Stimulated activated naive B cell treated with anti-CD40 and anti-IgM and Interleukin-4, amounts not matched to agents 10 μg/mL and 1 μg/mL and 100 μg/mL, for 72 hours (primary cell): ENCODE results near the gene UBTD1.

Source experiments
- ATAC-seq, 2 donors: fragments of 150-1000 bp; cut with Tn5 transposase; replicated peaks; 2 replicates each; pipeline ENCODE4 v1.10.0; 2021; ENCODE audit warnings: moderate library complexity in 1 of 2
- DNase-seq: peaks from one replicate; pipeline ENCODE4 v3.0.0; 2021
- H3K27ac Mint-ChIP-seq: one replicate; pipeline ENCODE4 v1.8.0; 2022; ENCODE audit warnings: mild to moderate bottlenecking, mixed read lengths
- H3K27me3 Mint-ChIP-seq, 2 donors: one replicate each; pipeline ENCODE4 v1.8.0; 2022; ENCODE audit warnings: mixed read lengths in 2 of 2
- H3K36me3 Mint-ChIP-seq, 2 donors: one replicate each; pipeline ENCODE4 v1.8.0; 2022; ENCODE audit warnings: mixed read lengths in 2 of 2, mild to moderate bottlenecking in 1 of 2
- H3K4me1 Mint-ChIP-seq, 2 donors: one replicate each; pipeline ENCODE4 v1.8.0; 2022; ENCODE audit warnings: mixed read lengths in 2 of 2, mild to moderate bottlenecking in 1 of 2
- H3K4me3 Mint-ChIP-seq, 2 donors: one replicate each; pipeline ENCODE4 v1.8.0; 2022; ENCODE audit warnings: mild to moderate bottlenecking in 2 of 2, mixed read lengths in 2 of 2, moderate library complexity in 1 of 2
- H3K9me3 Mint-ChIP-seq, 2 donors: one replicate each; pipeline ENCODE4 v1.8.0; 2022; ENCODE audit warnings: mixed read lengths in 2 of 2, mild to moderate bottlenecking in 1 of 2

The UBTD1 gene

DNA sequence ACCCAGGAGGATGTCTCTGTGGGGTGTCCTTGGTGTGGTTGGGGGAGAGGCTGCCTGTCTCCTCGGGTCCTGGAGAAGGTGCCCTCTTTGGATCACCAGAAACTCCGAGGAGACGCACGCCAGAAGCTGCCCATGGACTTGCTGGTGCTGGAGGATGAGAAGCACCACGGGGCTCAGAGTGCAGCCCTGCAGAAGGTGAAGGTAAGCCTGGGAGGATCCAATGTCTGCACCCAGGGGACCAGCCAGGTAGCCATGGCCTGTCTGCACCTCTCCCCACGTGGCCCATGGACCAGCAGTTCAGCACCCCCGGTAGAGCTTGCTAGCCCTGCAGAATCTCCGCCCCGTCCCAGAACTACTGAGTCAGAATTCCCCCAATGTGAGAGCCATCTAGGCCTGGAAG is 79.0 kb downstream of the UBTD1 start:
- Mint-ChIP-seq H3K36me3 (peaks cover 0 to 3% of the 10 kb centered on the region in 2 donors), H3K27me3 (peaks cover 0 to 12% of the 10 kb centered on the region in 2 donors), H3K9me3 (no peaks in the 10 kb centered on the region), H3K27ac (no peak overlapping the region), H3K4me1 (peaks cover under 1 to 4% of the 10 kb centered on the region in 2 donors), H3K4me3 (no peak overlapping the region)
- DNase-seq (no peak), ATAC-seq (no peak)

DNA sequence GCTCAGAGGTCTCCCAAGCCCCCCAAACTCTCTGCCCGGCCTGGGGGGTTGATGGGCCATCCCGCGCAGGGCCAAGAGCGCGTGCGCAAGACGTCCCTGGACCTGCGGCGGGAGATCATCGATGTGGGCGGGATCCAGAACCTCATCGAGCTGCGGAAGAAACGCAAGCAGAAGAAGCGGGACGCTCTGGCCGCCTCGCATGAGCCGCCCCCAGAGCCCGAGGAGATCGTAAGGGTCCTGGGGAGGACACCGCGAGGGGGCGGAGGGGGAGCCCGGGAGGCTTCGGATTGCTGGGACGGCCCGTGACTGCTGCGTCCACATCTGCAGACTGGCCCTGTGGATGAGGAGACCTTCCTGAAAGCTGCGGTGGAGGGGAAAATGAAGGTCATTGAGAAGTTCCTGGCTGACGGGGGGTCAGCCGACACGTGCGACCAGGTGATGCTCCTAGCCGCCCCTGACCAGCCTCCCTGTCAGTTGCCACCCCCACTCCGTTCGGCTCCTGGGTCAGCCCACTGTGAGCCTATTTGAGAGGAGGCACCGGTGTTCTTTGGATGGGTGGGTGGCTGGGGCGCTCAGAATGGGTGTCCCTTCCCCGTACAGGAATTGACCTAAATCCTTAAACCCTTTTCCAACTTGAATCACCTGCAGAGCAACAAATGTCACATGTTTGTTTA is 79.6 kb downstream of the UBTD1 start:
- H3K4me1 Mint-ChIP-seq = peaks cover 0 to 4% of the 10 kb centered on the region in 2 donors
- H3K27ac Mint-ChIP-seq = no peak overlapping the region
- peaks cover 0 to 6% of the 10 kb centered on the region in 2 donors for H3K27me3 Mint-ChIP-seq
- no peak overlapping the region for H3K4me3 Mint-ChIP-seq
- H3K9me3 Mint-ChIP-seq = no peaks in the 10 kb centered on the region
- DNase-seq (no peak), ATAC-seq (no peak)
- no peaks in the 10 kb centered on the region for H3K36me3 Mint-ChIP-seq

DNA sequence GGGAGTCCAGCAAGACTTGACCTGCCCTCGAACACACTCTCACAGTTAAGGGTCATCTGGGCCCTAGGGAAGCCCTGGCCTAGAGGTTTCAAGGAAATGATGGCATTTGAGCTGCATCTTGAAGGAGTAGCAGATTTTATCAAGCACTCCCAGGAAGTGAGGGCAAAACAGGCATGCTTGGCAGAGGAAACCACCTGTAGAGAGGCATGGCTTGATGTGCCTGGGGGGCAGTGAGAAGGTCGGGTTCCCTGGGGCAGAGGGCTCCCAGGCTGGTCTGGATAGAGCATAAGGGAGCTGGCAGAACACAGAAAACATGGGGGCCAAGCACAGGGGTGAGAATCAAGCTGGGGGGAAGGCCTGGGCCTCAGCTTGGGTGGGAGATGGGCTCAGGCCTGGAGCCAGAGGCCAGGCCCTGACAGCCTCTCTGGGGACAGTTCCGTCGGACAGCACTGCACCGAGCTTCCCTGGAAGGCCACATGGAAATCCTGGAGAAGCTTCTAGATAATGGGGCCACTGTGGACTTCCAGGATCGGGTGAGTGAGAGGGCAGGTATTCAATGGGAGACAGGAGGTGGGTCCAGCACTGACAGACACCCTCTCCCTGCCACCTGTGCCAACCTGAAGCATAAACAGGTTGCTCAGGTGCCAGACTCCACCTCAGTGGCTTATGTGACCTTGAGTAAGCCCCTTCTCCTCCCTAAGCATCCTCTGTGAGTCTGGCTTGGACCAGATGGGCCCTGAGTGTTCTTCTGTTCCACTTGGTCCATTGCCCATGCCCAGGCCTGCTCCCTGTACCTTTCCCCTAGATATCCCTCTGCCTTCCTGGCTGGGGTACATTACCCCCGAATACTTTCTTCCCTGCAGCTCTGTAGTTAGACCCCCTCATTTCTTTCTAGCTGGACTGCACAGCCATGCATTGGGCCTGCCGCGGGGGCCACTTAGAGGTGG is 82.0 kb downstream of the UBTD1 start:
- Mint-ChIP-seq H3K9me3 (no peaks in the 10 kb centered on the region), H3K36me3 (no peaks in the 10 kb centered on the region), H3K27ac (no peak overlapping the region), H3K4me1 (peaks cover 0 to 4% of the 10 kb centered on the region in 2 donors), H3K27me3 (peaks cover 0 to 6% of the 10 kb centered on the region in 2 donors), H3K4me3 (no peak overlapping the region)
- ATAC-seq = no peak
- DNase-seq = no peak

DNA sequence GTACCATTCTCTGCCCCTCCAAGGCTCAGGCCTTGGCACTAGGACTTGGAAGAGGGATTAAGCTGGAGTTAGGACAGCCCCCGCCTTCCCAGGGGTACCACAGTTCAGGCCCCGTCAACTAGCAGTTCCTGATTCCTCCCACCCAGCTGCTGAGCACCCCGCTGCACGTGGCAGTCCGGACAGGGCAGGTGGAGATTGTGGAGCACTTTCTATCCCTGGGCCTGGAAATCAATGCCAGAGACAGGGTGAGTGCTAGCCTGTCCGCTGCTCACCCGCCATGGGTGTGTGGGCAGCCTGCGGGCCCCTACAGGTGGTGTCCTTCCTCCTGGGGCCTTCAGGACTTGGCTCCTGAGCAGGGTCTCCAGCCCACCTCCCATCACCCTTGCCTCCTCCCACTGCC is 83.4 kb downstream of the UBTD1 start:
- Mint-ChIP-seq H3K27me3 (peaks cover 0 to 6% of the 10 kb centered on the region in 2 donors), H3K9me3 (no peaks in the 10 kb centered on the region), H3K4me1 (no peaks in the 10 kb centered on the region), H3K4me3 (no peak overlapping the region), H3K27ac (no peak overlapping the region), H3K36me3 (no peaks in the 10 kb centered on the region)
- DNase-seq = no peak
- no peak for ATAC-seq

DNA sequence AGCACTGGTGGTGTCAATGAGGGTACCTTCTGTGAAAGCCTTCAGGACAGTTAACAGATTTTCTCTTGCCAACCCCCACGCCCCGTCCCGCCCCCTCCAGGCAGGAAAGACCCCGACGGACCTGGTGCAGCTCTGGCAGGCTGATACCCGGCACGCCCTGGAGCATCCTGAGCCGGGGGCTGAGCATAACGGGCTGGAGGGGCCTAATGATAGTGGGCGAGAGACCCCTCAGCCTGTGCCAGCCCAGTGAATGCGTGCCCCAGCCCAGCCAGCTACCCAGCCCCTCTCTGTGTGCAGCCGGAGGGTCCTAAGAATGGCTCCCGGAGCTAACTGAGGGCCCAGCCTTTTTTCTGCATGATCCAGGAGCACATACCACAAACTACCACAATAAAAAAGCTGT is 84.8 kb downstream of the UBTD1 start:
- Mint-ChIP-seq H3K36me3 (no peaks in the 10 kb centered on the region), H3K27ac (no peak overlapping the region), H3K4me1 (no peaks in the 10 kb centered on the region), H3K9me3 (no peaks in the 10 kb centered on the region), H3K4me3 (no peak overlapping the region), H3K27me3 (no peaks in the 10 kb centered on the region)
- ATAC-seq = no peak
- no peak for DNase-seq

DNA sequence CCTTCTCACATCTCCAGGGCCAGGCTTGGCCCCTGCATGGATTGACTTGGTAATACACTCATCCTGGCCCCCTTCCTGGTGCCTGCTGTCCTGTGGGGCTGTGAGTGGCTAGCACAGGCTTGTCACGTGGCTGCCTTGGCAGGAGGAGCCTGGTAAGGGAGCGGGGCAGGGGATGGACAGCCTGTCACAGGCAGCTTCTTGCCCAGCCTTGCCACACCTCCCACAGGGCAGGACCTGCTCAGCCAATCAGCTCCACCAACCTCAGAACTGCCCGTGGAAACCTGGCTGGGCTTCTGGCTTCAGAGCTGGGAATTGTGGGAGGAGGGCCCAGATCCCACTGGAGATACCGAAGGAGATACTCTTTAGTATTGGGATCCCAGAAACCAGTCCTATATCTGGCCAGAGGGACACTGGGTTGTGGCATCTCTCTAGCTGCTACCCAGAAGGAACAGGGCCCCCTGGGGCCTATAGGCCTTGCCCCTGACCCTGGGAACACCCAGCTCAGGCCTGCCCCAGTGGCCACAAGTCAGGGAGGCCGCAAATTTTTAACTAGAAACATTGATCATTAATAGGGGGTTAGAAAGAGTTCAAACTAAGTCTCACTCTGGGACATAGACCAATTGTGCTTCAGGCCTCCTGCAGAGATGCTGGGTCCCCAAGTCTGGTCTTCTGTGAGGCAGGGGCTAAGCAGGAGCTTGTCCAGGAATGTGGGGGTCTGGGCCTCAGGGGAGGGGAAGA is 85.5 kb downstream of the UBTD1 start, which contains the start of gene HOGA1:
Gene HOGA1 (plus strand): TSS at position 330 of the 738 bp plus-strand sequence. CDS start 315 bp downstream, at position 645.
- ATAC-seq = no peak
- no peak within 1 kb of the TSS for H3K27ac Mint-ChIP-seq
- H3K4me1 Mint-ChIP-seq = no peaks in the 10 kb centered on the region
- no peak for DNase-seq
- H3K27me3 Mint-ChIP-seq = no peaks in the 10 kb centered on the region
- no peak within 1 kb of the TSS for H3K4me3 Mint-ChIP-seq
- H3K9me3 Mint-ChIP-seq = no peaks in the 10 kb centered on the region
- no peaks in the 10 kb centered on the region for H3K36me3 Mint-ChIP-seq

DNA sequence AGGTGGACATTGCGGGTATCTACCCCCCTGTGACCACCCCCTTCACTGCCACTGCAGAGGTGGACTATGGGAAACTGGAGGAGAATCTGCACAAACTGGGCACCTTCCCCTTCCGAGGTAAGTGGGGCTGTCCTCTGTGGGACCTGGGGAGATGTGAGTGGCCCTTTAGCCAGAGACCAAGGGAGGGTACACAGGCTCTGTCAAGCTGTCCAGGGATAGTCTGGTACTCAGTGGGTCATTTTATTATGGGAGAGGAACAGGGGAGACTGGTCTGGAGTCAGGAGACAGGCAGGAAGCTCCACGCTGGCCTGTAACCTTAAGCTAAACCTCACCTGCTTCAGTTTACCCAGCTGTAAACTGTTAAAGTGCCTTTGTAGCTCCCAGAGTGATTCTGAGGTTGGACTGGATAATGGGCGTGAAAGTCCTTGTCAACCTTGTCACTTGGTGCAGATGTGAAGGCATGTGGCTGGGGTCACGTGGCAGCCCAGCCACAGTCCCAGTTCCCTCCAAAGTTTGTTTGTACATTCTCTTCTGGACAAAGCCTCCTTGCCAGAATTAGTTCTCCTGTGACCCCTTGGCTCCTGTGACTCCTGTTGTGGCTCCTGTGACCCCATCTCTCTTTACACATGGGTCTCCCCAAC is 86.2 kb downstream of the UBTD1 start:
- Mint-ChIP-seq H3K27me3 (no peaks in the 10 kb centered on the region), H3K36me3 (no peaks in the 10 kb centered on the region), H3K4me1 (no peaks in the 10 kb centered on the region), H3K27ac (no peak overlapping the region), H3K9me3 (no peaks in the 10 kb centered on the region), H3K4me3 (no peak overlapping the region)
- ATAC-seq (no peak), DNase-seq (no peak)

DNA sequence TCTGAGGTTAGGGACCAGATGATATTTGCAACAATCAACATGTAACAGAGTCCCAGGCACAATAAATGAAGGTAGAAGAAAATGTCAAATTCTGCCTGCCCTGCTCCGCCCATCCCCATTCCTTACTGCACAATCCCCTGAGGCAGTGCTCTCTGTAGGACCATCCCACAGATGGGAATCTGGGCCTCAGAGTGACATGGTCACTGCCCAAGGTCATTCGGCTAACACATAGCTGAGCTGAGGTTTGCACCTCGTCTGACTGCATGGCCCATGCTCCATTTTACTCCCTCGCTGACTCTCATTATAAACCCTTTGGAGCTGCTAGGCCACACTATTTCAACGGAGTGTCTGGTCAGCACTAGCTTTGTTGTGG is 86.7 kb downstream of the UBTD1 start:
- Mint-ChIP-seq H3K4me1 (no peaks in the 10 kb centered on the region), H3K27ac (no peak overlapping the region), H3K4me3 (no peak overlapping the region), H3K27me3 (no peaks in the 10 kb centered on the region), H3K9me3 (no peaks in the 10 kb centered on the region), H3K36me3 (no peaks in the 10 kb centered on the region)
- ATAC-seq = no peak
- no peak for DNase-seq

DNA sequence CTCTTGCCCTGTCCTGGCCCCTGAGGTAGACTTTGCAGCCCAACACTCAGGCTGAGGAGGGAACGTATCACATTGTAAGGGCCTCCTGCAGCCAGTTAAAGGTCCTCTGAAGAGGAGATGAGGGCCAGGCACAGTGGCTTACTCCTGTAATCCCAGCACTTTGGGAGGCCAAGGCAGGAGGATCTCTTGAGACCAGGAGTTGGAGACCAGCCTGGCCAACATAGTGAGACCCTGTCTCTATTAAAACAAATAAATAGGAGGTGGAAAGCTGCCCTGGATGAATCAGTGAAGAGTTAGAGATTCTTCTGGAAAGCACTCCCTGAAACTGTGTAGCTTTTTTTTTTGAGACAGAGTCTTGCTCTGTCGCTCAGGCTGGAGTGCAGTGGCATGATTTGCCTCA is 88.5 kb downstream of the UBTD1 start:
- Mint-ChIP-seq H3K27ac (no peak overlapping the region), H3K27me3 (no peaks in the 10 kb centered on the region), H3K9me3 (no peaks in the 10 kb centered on the region), H3K36me3 (no peaks in the 10 kb centered on the region), H3K4me3 (no peak overlapping the region), H3K4me1 (no peaks in the 10 kb centered on the region)
- DNase-seq = no peak
- no peak for ATAC-seq

DNA sequence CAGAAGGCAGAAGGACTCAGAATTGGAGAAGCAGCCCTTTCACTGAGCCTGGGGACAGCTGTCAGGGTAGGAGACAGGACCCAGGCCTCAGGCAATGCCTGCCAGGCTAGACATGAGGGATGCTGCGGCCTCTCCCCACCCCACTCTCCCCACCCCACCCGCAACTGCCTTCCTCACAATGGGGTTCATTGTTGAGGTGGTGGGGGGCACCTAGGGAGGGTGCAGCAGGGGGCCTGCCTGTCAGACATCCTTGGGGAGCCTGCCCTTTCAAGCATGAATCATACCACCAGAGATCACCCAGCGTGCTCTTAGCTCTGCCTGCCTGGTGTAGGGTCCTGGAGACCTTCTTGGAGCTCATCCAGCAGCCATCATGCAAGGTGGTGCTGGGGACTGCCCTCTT is 90.8 kb downstream of the UBTD1 start, which contains the start of gene C10orf62:
Gene C10orf62 (plus strand): TSS at position 243 of the 400 bp plus-strand sequence. CDS start 177 bp downstream, outside the sequence.
- ATAC-seq = no peak
- no peak for DNase-seq
- H3K4me1 Mint-ChIP-seq = no peaks in the 10 kb centered on the region
- no peaks in the 10 kb centered on the region for H3K36me3 Mint-ChIP-seq
- no peak within 1 kb of the TSS for H3K4me3 Mint-ChIP-seq
- H3K27ac Mint-ChIP-seq = no peak within 1 kb of the TSS
- no peaks in the 10 kb centered on the region for H3K9me3 Mint-ChIP-seq
- H3K27me3 Mint-ChIP-seq = no peaks in the 10 kb centered on the region

DNA sequence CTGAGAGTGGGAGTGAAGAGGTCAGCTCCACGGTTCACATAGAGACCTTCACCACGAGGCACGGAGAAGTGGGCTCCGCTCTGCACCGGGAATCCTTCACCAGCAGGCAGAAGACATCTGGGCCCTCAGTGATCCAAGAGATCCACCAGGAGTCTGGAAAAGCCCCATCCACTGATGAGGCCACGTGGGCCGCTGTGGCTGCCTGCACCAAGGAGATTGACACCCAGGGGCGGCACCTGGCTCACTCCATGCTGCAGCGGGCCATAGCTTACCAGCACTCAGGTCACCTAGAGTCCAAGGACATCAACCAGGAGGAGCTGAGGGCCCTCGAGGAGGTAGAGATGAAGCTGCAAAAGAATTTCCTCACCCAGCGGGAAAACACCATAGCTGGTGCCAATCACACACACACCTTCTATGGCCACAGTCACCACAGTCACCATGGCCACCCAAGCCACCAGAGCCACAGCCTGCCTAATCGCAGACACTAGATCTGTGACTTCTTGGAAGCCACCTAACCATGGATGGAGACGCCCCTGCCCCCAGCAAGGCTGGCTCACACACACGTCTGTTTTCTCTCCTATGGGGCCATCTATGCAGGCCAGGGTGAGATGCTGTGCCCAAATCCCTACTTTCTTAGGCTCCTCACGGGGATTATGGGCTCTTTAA is 91.5 kb downstream of the UBTD1 start:
- DNase-seq (no peak), ATAC-seq (no peak)
- Mint-ChIP-seq H3K4me1 (no peaks in the 10 kb centered on the region), H3K36me3 (no peaks in the 10 kb centered on the region), H3K27ac (no peak overlapping the region), H3K27me3 (no peaks in the 10 kb centered on the region), H3K9me3 (no peaks in the 10 kb centered on the region), H3K4me3 (no peak overlapping the region)

DNA sequence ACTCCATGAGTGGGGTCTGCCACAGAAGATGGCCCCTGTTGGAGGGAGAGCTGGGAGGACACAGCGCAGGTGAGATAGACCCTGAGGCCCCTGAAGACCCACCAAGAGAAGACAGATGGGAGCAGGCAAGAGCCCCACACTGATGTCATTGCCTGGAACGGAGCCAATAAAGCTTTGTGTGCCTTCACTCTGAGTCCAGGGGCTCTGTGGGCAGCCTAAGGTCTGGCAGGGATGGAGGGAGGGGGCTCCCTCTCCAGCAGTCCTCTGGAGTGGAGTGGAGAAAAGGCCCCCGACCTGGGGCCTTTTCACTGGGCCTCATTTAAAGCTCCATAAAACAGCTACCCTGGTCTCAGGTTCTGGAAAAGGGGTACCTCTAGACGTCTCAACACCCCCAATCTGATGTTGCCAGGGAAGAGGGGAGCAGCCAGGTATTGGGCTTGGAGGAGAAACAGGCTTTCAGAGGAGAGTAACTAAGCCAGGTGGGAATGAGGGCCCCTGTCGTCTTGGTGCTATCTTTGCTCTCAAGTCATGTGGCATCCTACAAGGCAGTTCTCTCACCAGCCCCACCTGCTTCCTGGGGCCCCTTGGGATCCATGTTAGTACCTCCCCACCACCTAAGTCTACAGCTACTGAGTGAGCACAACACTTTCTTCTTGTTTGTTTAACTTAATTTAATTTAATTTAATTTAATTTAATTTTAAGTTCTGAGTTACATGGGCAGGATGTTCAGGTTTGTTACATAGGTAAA is 92.2 kb downstream of the UBTD1 start:
- Mint-ChIP-seq H3K27ac (no peak overlapping the region), H3K4me3 (no peak overlapping the region), H3K4me1 (no peaks in the 10 kb centered on the region), H3K9me3 (no peaks in the 10 kb centered on the region), H3K36me3 (no peaks in the 10 kb centered on the region), H3K27me3 (no peaks in the 10 kb centered on the region)
- no peak for DNase-seq
- no peak for ATAC-seq

DNA sequence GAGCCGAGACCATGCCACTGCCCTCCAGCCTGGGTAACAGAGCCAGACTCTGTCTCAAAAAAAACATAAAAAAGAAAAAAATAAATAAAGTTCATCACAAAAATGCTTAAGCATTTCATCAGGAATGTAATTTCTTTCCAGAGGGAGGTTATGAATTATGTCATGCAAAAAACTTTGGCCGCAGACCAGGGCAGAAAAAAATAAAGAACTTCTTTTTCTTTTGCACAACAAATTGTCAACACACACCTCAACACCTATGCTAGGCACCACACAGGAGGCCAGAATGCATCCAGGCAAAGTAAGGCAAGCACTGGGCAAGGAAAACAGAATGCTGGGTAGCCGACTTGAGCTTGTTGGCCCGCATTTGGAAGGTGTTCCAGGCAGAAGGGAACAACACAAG is 94.7 kb downstream of the UBTD1 start:
- Mint-ChIP-seq H3K4me1 (no peaks in the 10 kb centered on the region), H3K4me3 (no peak overlapping the region), H3K27me3 (no peaks in the 10 kb centered on the region), H3K9me3 (no peaks in the 10 kb centered on the region), H3K27ac (no peak overlapping the region), H3K36me3 (no peaks in the 10 kb centered on the region)
- ATAC-seq (no peak), DNase-seq (no peak)
